Nephron (organoid): ENCODE results near the gene CAB39.

Experiments
- H3K27ac Mint-ChIP-seq, 3 experiments: 2 replicates each; pipeline ENCODE4 v1.8.0; 2020; ENCODE audit warnings: mixed read lengths in 3 of 3, mild to moderate bottlenecking in 2 of 3, moderate library complexity in 1 of 3
- H3K27me3 Mint-ChIP-seq: 2 replicates; pipeline ENCODE4 v1.8.0; 2021; ENCODE audit warnings: low read depth, mild to moderate bottlenecking, moderate library complexity, mixed read lengths
- H3K36me3 Mint-ChIP-seq: 2 replicates; pipeline ENCODE4 v1.8.0; 2020; ENCODE audit warnings: low read depth, mixed read lengths
- H3K4me1 Mint-ChIP-seq: 2 replicates; pipeline ENCODE4 v1.8.0; 2020; ENCODE audit warnings: mixed read lengths
- H3K4me3 Mint-ChIP-seq, 3 experiments: 2 replicates each; pipeline ENCODE4 v1.8.0; 2020; ENCODE audit warnings: mild to moderate bottlenecking in 3 of 3, mixed read lengths in 3 of 3, moderate library complexity in 2 of 3
- H3K9me3 Mint-ChIP-seq: 2 replicates; pipeline ENCODE4 v1.8.0; 2020; ENCODE audit warnings: mixed read lengths
- CTCF ChIP-seq, 3 experiments: fragments of 200-600 bp; sonication (generic); IDR thresholded peaks; one replicate each; pipeline ENCODE4 v1.5.0; 2021; ENCODE audit warnings: antibody characterized with exemption in 3 of 3; ENCODE audit not compliant: unreplicated experiment in 3 of 3

CAB39 gene

GRCh38 chr2:230712443-230713330, at the start of gene CAB39:
Gene CAB39, plus strand, starts transcription at chr2:230712842. Its CDS starts 47,160 bp downstream, at chr2:230760002.
- peak; percentile 88 to 94 (median 88) for TF ChIP-seq CTCF (IDR thresholded peaks at IDR 0.05; ENCODE audit: unreplicated experiment in 3 of 3)
- peaks cover 30% of the 10 kb centered on the region for H3K4me1 Mint-ChIP-seq

GRCh38 chr2:230664128-230664527, 48.5 kb upstream of the CAB39 start:
- H3K4me3 Mint-ChIP-seq = no peak overlapping the region

More at GRCh38 chr2:230712443-230713330, at the start of gene CAB39:
- peaks cover 4% of the 10 kb centered on the region for H3K36me3 Mint-ChIP-seq
- no peaks in the 10 kb centered on the region for H3K9me3 Mint-ChIP-seq
- peaks cover 13% of the 10 kb centered on the region for H3K27me3 Mint-ChIP-seq
- peak within 1 kb of the TSS; percentile 92 to 99 (median 97) for H3K4me3 Mint-ChIP-seq
- H3K27ac Mint-ChIP-seq = peak within 1 kb of the TSS; percentile 88 to 96 (median 93)

GRCh38 chr2:230664844-230665243, 47.8 kb upstream of the CAB39 start:
- Mint-ChIP-seq H3K27me3 (peaks cover 7% of the 10 kb centered on the region), H3K36me3 (no peaks in the 10 kb centered on the region), H3K27ac (no peak overlapping the region), H3K4me3 (no peak overlapping the region), H3K9me3 (no peaks in the 10 kb centered on the region), H3K4me1 (peaks cover 29% of the 10 kb centered on the region)
- TF ChIP-seq CTCF (IDR thresholded peaks at IDR 0.05; ENCODE audit: unreplicated experiment in 3 of 3) = no peak

More at GRCh38 chr2:230664128-230664527, 48.5 kb upstream of the CAB39 start:
- Mint-ChIP-seq H3K27me3 (peaks cover 7% of the 10 kb centered on the region), H3K9me3 (no peaks in the 10 kb centered on the region), H3K27ac (no peak overlapping the region), H3K36me3 (no peaks in the 10 kb centered on the region), H3K4me1 (peaks cover 22% of the 10 kb centered on the region)
- TF ChIP-seq CTCF (IDR thresholded peaks at IDR 0.05; ENCODE audit: unreplicated experiment in 3 of 3) = no peak

- no peaks in the 10 kb centered on the region for H3K9me3 Mint-ChIP-seq
- peaks cover 31% of the 10 kb centered on the region for H3K4me1 Mint-ChIP-seq
- no peaks in the 10 kb centered on the region for H3K36me3 Mint-ChIP-seq
- H3K27me3 Mint-ChIP-seq = peaks cover 7% of the 10 kb centered on the region
- no peak overlapping the region for H3K27ac Mint-ChIP-seq
- no peak for TF ChIP-seq CTCF (IDR thresholded peaks at IDR 0.05; ENCODE audit: unreplicated experiment in 3 of 3)
- H3K4me3 Mint-ChIP-seq = no peak overlapping the region
Observed at GRCh38 chr2:230665263-230665691, 47.4 kb upstream of the CAB39 start.

GRCh38 chr2:230666446-230666845, 46.2 kb upstream of the CAB39 start:
- Mint-ChIP-seq H3K36me3 (no peaks in the 10 kb centered on the region), H3K27ac (no peak overlapping the region), H3K27me3 (peaks cover 10% of the 10 kb centered on the region), H3K4me3 (no peak overlapping the region), H3K4me1 (peaks cover 40% of the 10 kb centered on the region), H3K9me3 (no peaks in the 10 kb centered on the region)
- no peak for TF ChIP-seq CTCF (IDR thresholded peaks at IDR 0.05; ENCODE audit: unreplicated experiment in 3 of 3)
